ENCODE measurements around the gene ATP11A.
"Not testable (repeated sequence)": the region's sequence is repeated elsewhere in the genome, so short reads cannot be mapped to it uniquely, and the experiment has no call there.

Gene ATP11A

GRCh38 chr13:112693831-112694497 lies 4.1 kb downstream of the ATP11A start:
- DNase-seq = no peak

- DNase-seq = no peak
Measured at GRCh38 chr13:112695121-112695520, 5.3 kb downstream of the ATP11A start.

GRCh38 chr13:112696001-112696868 lies 6.4 kb downstream of the ATP11A start:
- no peak for DNase-seq

GRCh38 chr13:112696869-112697465 lies 7.1 kb downstream of the ATP11A start:
- no peak for DNase-seq

- DNase-seq = no peak
Measured at GRCh38 chr13:112697756-112698655, 8.2 kb downstream of the ATP11A start.

- DNase-seq = no peak
Measured at GRCh38 chr13:112699322-112699918, 9.6 kb downstream of the ATP11A start.

GRCh38 chr13:112700291-112701060 lies 10.6 kb downstream of the ATP11A start:
- DNase-seq = no peak

- DNase-seq = no peak
Measured at GRCh38 chr13:112702341-112702985, 12.6 kb downstream of the ATP11A start.

GRCh38 chr13:112702986-112703379 lies 13.1 kb downstream of the ATP11A start:
- DNase-seq = no peak

- DNase-seq = peak; percentile 26
Measured at GRCh38 chr13:112703449-112704284, 13.8 kb downstream of the ATP11A start.

- no peak for DNase-seq
Measured at GRCh38 chr13:112704308-112705145, 14.7 kb downstream of the ATP11A start.

- no peak for DNase-seq
Measured at GRCh38 chr13:112705286-112705685, 15.4 kb downstream of the ATP11A start.

GRCh38 chr13:112706171-112706570 lies 16.3 kb downstream of the ATP11A start:
- DNase-seq = no peak

GRCh38 chr13:112708560-112709240 lies 18.9 kb downstream of the ATP11A start:
- no peak for DNase-seq

- not testable (repeated sequence) for DNase-seq
Measured at GRCh38 chr13:112709316-112709715, 19.5 kb downstream of the ATP11A start.

GRCh38 chr13:112709825-112710783 lies 20.3 kb downstream of the ATP11A start:
- DNase-seq = no peak

GRCh38 chr13:112710855-112711527 lies 21.2 kb downstream of the ATP11A start:
- DNase-seq = no peak

All from NCI-H1694 (cell line).